GM12874 (cell line): ENCODE results near the gene BNIP2.

Experiments used
- CTCF ChIP-seq: IDR thresholded peaks from 2 replicates; pipeline ENCODE4 v1.5.1; 2011; ENCODE audit warnings: low read depth, mild to moderate bottlenecking, control low read depth, low read length, moderate library complexity; ENCODE audit not compliant: insufficient read depth

The BNIP2 gene

GRCh38 chr15:59649603-59650002 is 39.5 kb downstream of the BNIP2 start:
- TF ChIP-seq CTCF, result no peak

- no peak for TF ChIP-seq CTCF
These were observed 42.0 kb downstream of the BNIP2 start for GRCh38 chr15:59647085-59647484.

GRCh38 chr15:59646277-59646676 is 42.8 kb downstream of the BNIP2 start:
- no peak for TF ChIP-seq CTCF

- TF ChIP-seq CTCF, result no peak
These were observed 44.4 kb downstream of the BNIP2 start for GRCh38 chr15:59644756-59645155.

- no peak for TF ChIP-seq CTCF
These were observed 46.8 kb downstream of the BNIP2 start for GRCh38 chr15:59642351-59642750.

GRCh38 chr15:59636184-59636583 is 52.9 kb downstream of the BNIP2 start:
- TF ChIP-seq CTCF, result no peak

GRCh38 chr15:59632714-59633113 is 56.4 kb downstream of the BNIP2 start:
- TF ChIP-seq CTCF, result peak; percentile 21; the same call in 1 of the 2 replicates

- TF ChIP-seq CTCF, result peak; percentile 65
These were observed 66.8 kb downstream of the BNIP2 start for GRCh38 chr15:59622289-59622688.
